Fibroblast of lung (primary cell): ENCODE results near the gene BTBD2. TPM values are rescaled to one million over a fixed set of nuclear protein-coding genes. Genes with fewer than 3 reads are reported as not detected.

Experiments used
- DNase-seq, 2 donors: peaks; one replicate each; pipeline versions ENCODE4 v3.0.0 to v3.0.0-alpha.2; 2010; ENCODE audit warnings: low read depth in 2 of 2
- H2AFZ ChIP-seq: 2 replicates; pipeline ENCODE4 v1.5.1; 2012; ENCODE audit warnings: low read length, control low read depth, inconsistent platforms
- H3K27ac ChIP-seq: 2 replicates; pipeline ENCODE4 v1.5.1; 2011; ENCODE audit warnings: low read length, control low read depth; ENCODE audit not compliant: insufficient read depth
- H3K27me3 ChIP-seq: 2 replicates; pipeline ENCODE4 v1.5.1; 2011; ENCODE audit warnings: mild to moderate bottlenecking, low read length; ENCODE audit not compliant: control insufficient read depth, insufficient read depth
- H3K36me3 ChIP-seq: 2 replicates; pipeline ENCODE4 v1.5.1; 2011; ENCODE audit warnings: low read length; ENCODE audit not compliant: control insufficient read depth, insufficient read depth
- H3K4me1 ChIP-seq: 2 replicates; pipeline ENCODE4 v1.5.1; 2011; ENCODE audit warnings: low read length; ENCODE audit not compliant: control insufficient read depth, insufficient read depth; ENCODE audit errors: extremely low read depth
- H3K4me2 ChIP-seq: 2 replicates; pipeline ENCODE4 v1.5.1; 2011; ENCODE audit warnings: low read length, control low read depth; ENCODE audit not compliant: insufficient read depth; ENCODE audit errors: extremely low read depth
- H3K4me3 ChIP-seq, 4 experiments: fragments of 200-600 bp in 1 of 4; sonication (generic) in 1 of 4; replicated peaks in 1 of 4; 2 replicates each; pipeline ENCODE4 v1.5.1; 2011 to 2016; ENCODE audit warnings: low read length in 4 of 4, low read depth in 3 of 4, mild to moderate bottlenecking in 3 of 4, control low read depth in 2 of 4, inconsistent platforms in 1 of 4, mixed read lengths in 1 of 4; ENCODE audit not compliant: insufficient read depth in 1 of 4; ENCODE audit errors: control extremely low read depth in 1 of 4
- H3K79me2 ChIP-seq: 2 replicates; pipeline ENCODE4 v1.5.1; 2012; ENCODE audit warnings: mild to moderate bottlenecking, low read length, inconsistent platforms; ENCODE audit not compliant: control insufficient read depth, insufficient read depth
- H3K9ac ChIP-seq: 2 replicates; pipeline ENCODE4 v1.5.1; 2011; ENCODE audit warnings: mild to moderate bottlenecking, low read length, control low read depth; ENCODE audit not compliant: insufficient read depth
- H3K9me3 ChIP-seq: 2 replicates; pipeline ENCODE4 v1.5.1; 2012; ENCODE audit warnings: low read depth, low read length; ENCODE audit not compliant: control insufficient read depth, insufficient read depth
- H4K20me1 ChIP-seq: 2 replicates; pipeline ENCODE4 v1.5.1; 2011; ENCODE audit warnings: low read length; ENCODE audit not compliant: control insufficient read depth, insufficient read depth; ENCODE audit errors: extremely low read depth
- EZH2 ChIP-seq: IDR thresholded peaks from 2 replicates; pipeline ENCODE4 v1.5.1; 2012; ENCODE audit warnings: low read length, control low read depth, mild to moderate bottlenecking; ENCODE audit errors: missing control alignments
- polyA plus RNA-seq, 2 donors: library from polyadenylated mRNA; depleted of rRNA in 1 of 2; stranded (reverse) in 1 of 2; unstranded in 1 of 2; fragments of >200 nt; gene quantifications; 2 replicates each; pipeline ENCODE4 v1.2.1, GENCODE V29; 2011 to 2012; ENCODE audit warnings: missing spikeins in 1 of 2
- total RNA-seq: library from RNA; depleted of rRNA; stranded (reverse); fragments of >200 nt; gene quantifications from 2 replicates; pipeline ENCODE4 v1.2.1, GENCODE V29; 2014
- TF ChIP-seq, protein P1 (sequence below), 2 donors: IDR thresholded peaks in 1 of 2; conservative IDR thresholded peaks in 1 of 2; 1 replicate in 1 of 2; 2 replicates in 1 of 2; pipeline ENCODE4 v1.5.1; 2011 to 2012; ENCODE audit warnings: low read length in 2 of 2, control low read depth in 1 of 2, inconsistent platforms in 1 of 2, low read depth in 1 of 2, mild to moderate bottlenecking in 1 of 2

BTBD2 gene
- total and polyA plus RNA-seq, 2 donors (not counting 1 experiment from before 2014, with no cell fraction given): 14.0 to 70.2 TPM

DNA sequence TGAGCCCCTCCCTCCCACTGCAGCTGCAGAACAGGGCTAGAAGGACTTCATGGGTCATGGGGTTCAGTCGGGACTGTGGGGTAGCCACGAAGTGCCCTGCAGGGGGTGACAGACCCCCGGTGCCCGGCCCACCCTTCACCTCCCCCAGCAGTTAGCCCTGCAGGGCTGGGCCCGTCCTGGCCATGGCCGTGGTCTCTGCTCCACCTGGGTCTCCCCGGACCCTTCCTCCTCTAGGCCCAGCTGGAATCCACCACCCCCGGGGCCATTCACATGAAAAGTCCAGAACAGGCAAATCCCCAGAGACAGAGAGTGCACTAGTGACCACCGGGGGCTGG is 18.3 kb upstream of the BTBD2 start:
- H3K9me3 ChIP-seq: no peaks in the 10 kb centered on the region
- no peak overlapping the region for H2AFZ ChIP-seq
- H3K27ac ChIP-seq: no peak overlapping the region
- no peak overlapping the region for H3K4me3 ChIP-seq
- no peak for DNase-seq
- no peaks in the 10 kb centered on the region for H3K79me2 ChIP-seq
- TF ChIP-seq, protein P1, sequence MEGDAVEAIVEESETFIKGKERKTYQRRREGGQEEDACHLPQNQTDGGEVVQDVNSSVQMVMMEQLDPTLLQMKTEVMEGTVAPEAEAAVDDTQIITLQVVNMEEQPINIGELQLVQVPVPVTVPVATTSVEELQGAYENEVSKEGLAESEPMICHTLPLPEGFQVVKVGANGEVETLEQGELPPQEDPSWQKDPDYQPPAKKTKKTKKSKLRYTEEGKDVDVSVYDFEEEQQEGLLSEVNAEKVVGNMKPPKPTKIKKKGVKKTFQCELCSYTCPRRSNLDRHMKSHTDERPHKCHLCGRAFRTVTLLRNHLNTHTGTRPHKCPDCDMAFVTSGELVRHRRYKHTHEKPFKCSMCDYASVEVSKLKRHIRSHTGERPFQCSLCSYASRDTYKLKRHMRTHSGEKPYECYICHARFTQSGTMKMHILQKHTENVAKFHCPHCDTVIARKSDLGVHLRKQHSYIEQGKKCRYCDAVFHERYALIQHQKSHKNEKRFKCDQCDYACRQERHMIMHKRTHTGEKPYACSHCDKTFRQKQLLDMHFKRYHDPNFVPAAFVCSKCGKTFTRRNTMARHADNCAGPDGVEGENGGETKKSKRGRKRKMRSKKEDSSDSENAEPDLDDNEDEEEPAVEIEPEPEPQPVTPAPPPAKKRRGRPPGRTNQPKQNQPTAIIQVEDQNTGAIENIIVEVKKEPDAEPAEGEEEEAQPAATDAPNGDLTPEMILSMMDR (conservative IDR thresholded peaks at IDR 0.05 in 1 of 2, IDR thresholded peaks at IDR 0.05 in 1 of 2; ENCODE audit: low read depth in 1 of 2, low read length in 2 of 2): no peak
- TF ChIP-seq EZH2: no peak
- H3K27me3 ChIP-seq: no peaks in the 10 kb centered on the region
- peaks cover 10% of the 10 kb centered on the region for H3K4me1 ChIP-seq
- no peak overlapping the region for H3K9ac ChIP-seq
- no peak overlapping the region for H3K4me2 ChIP-seq
- H4K20me1 ChIP-seq: no peaks in the 10 kb centered on the region
- no peaks in the 10 kb centered on the region for H3K36me3 ChIP-seq

DNA sequence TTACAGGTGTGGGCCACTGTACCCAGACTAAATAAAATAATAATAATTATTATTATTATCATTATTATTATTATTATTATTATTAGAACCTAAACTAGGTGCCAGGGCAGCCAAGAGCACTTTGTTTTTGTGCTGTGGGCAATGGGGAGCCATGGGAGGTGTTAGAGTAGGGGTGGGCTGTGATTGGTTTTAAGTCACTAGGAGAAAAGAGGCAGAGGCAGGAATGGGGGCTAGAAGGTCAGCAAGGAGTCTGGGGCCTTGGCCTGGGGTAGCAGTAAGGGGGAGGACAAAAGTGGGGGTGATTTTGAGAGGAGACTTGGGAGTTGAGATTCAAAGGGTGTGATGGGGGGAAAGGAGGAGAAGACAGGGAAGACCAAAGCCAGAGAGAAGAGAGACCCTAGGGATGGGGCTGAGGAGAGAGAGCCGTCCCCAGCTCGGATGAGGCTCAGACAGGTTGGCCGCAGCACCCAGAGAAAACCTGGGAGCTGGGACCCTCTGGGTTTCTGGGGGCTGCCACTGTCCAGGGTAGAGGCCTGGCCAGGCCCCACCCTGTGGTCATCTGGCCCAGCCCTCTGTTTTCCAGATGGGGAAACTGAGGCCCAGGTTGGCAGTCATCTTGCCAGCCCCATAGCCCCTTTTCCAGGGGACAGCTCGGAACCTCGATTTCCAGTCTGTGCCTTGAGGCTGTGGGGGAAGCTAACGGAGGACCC is 17.8 kb upstream of the BTBD2 start:
- peaks cover 10% of the 10 kb centered on the region for H3K4me1 ChIP-seq
- H3K4me3 ChIP-seq: no peak overlapping the region
- H3K4me2 ChIP-seq: no peak overlapping the region
- no peak overlapping the region for H3K9ac ChIP-seq
- H3K9me3 ChIP-seq: no peaks in the 10 kb centered on the region
- no peak overlapping the region for H2AFZ ChIP-seq
- H3K36me3 ChIP-seq: no peaks in the 10 kb centered on the region
- no peaks in the 10 kb centered on the region for H3K27me3 ChIP-seq
- H4K20me1 ChIP-seq: no peaks in the 10 kb centered on the region
- no peaks in the 10 kb centered on the region for H3K79me2 ChIP-seq
- no peak for TF ChIP-seq EZH2
- TF ChIP-seq, protein P1 (conservative IDR thresholded peaks at IDR 0.05 in 1 of 2, IDR thresholded peaks at IDR 0.05 in 1 of 2; ENCODE audit: low read depth in 1 of 2, low read length in 2 of 2): no peak
- no peak for DNase-seq
- no peak overlapping the region for H3K27ac ChIP-seq

DNA sequence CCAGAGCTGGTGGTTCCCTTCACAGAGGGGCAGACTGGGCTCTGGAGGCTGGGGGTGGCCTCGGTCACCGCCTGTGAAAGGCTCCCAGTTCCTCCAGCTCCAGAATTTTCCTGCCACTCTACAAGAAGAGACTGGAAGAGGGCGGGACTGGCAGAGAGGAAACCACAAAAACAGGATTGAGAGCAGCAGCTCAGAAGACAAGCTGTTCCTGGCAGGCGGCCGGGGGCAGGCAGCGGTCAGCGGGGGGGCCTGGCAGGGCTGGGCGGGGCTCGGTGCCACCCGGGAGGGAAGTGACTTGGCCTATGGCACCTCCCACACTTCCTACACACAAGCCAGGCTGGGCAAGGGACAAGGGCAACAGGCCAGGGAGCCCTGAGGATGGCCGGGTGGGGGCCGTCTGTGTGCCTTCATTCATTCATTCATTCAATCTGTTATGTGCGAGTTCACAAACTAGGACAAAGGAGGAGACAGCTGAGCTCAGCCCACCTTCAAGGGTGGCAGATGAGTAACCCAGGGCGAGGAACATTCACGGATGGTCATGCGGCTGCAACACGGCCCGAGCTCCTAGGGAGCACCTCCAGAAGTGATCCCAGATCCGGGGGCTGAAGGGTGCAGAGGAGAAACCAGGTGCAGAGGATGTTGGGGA is 16.9 kb upstream of the BTBD2 start:
- H3K4me1 ChIP-seq: peaks cover 10% of the 10 kb centered on the region
- no peaks in the 10 kb centered on the region for H4K20me1 ChIP-seq
- H3K79me2 ChIP-seq: no peaks in the 10 kb centered on the region
- H3K36me3 ChIP-seq: no peaks in the 10 kb centered on the region
- DNase-seq: peak; percentile 80 to 91
- H3K9ac ChIP-seq: peak overlapping the region; percentile 42
- H3K27me3 ChIP-seq: no peaks in the 10 kb centered on the region
- peak overlapping the region; percentile 55 for H2AFZ ChIP-seq
- no peak for TF ChIP-seq EZH2
- TF ChIP-seq, protein P1 (conservative IDR thresholded peaks at IDR 0.05 in 1 of 2, IDR thresholded peaks at IDR 0.05 in 1 of 2; ENCODE audit: low read depth in 1 of 2, low read length in 2 of 2): no peak
- no peak overlapping the region for H3K27ac ChIP-seq
- no peak overlapping the region for H3K4me3 ChIP-seq
- peak overlapping the region; percentile 75 for H3K4me2 ChIP-seq
- no peaks in the 10 kb centered on the region for H3K9me3 ChIP-seq
